ENCODE data around the gene KIAA1328. TPM values are rescaled to one million over a fixed set of nuclear protein-coding genes. Genes with fewer than 3 reads are reported as not detected.

Gene KIAA1328
- total RNA-seq, 1 experiment from 2014 or later: 10.2 TPM

- DNase-seq: no peak
- no peak for TF ChIP-seq CTCF (IDR thresholded peaks at IDR 0.05; ENCODE audit: unreplicated experiment)
- no peaks in the 10 kb centered on the region for H3K36me3 Mint-ChIP-seq (ENCODE audit: insufficient read depth, unreplicated experiment)
- no peak overlapping the region for H3K4me3 Mint-ChIP-seq (ENCODE audit: low read depth, unreplicated experiment)
- peaks cover 2% of the 10 kb centered on the region for H3K9me3 Mint-ChIP-seq (ENCODE audit: low read depth, unreplicated experiment)
- no peaks in the 10 kb centered on the region for H3K27me3 Mint-ChIP-seq (ENCODE audit: unreplicated experiment)
- H3K4me1 Mint-ChIP-seq (ENCODE audit: low read depth, unreplicated experiment): no peaks in the 10 kb centered on the region
- intact Hi-C loops (cut with micrococcal nuclease; ENCODE audit: unreplicated experiment): no loop called here
- no peak overlapping the region for H3K27ac Mint-ChIP-seq (ENCODE audit: unreplicated experiment)
- no TSS peak for BruUV-seq (replicated peaks)
- CTCF ChIA-PET: no interaction called here
Measured at GRCh38 chr18:37231251-37231650, 402.3 kb downstream of the KIAA1328 start.

GRCh38 chr18:37235583-37235982, 406.7 kb downstream of the KIAA1328 start:
- no peaks in the 10 kb centered on the region for H3K27me3 Mint-ChIP-seq (ENCODE audit: unreplicated experiment)
- no TSS peak for BruUV-seq (replicated peaks)
- peaks cover 10% of the 10 kb centered on the region for H3K4me1 Mint-ChIP-seq (ENCODE audit: low read depth, unreplicated experiment)
- no peak overlapping the region for H3K27ac Mint-ChIP-seq (ENCODE audit: unreplicated experiment)
- TF ChIP-seq CTCF (IDR thresholded peaks at IDR 0.05; ENCODE audit: unreplicated experiment): no peak
- no peak for DNase-seq
- no peak overlapping the region for H3K4me3 Mint-ChIP-seq (ENCODE audit: low read depth, unreplicated experiment)
- intact Hi-C loops (cut with micrococcal nuclease; ENCODE audit: unreplicated experiment): no loop called here
- H3K36me3 Mint-ChIP-seq (ENCODE audit: insufficient read depth, unreplicated experiment): no peaks in the 10 kb centered on the region
- H3K9me3 Mint-ChIP-seq (ENCODE audit: low read depth, unreplicated experiment): no peaks in the 10 kb centered on the region
- CTCF ChIA-PET: no interaction called here

GRCh38 chr18:37238282-37239108, 409.6 kb downstream of the KIAA1328 start:
- Mint-ChIP-seq H3K27me3 (ENCODE audit: unreplicated experiment) (no peaks in the 10 kb centered on the region), H3K9me3 (ENCODE audit: low read depth, unreplicated experiment) (no peaks in the 10 kb centered on the region), H3K4me1 (ENCODE audit: low read depth, unreplicated experiment) (peaks cover 10% of the 10 kb centered on the region), H3K27ac (ENCODE audit: unreplicated experiment) (no peak overlapping the region), H3K4me3 (ENCODE audit: low read depth, unreplicated experiment) (no peak overlapping the region), H3K36me3 (ENCODE audit: insufficient read depth, unreplicated experiment) (no peaks in the 10 kb centered on the region)
- BruUV-seq (replicated peaks): no TSS peak
- CTCF ChIA-PET: no interaction called here
- intact Hi-C loops (cut with micrococcal nuclease; ENCODE audit: unreplicated experiment): no loop called here
- DNase-seq: no peak
- TF ChIP-seq CTCF (IDR thresholded peaks at IDR 0.05; ENCODE audit: unreplicated experiment): no peak

- CTCF ChIA-PET: no interaction called here
- BruUV-seq (replicated peaks): no TSS peak
- no peaks in the 10 kb centered on the region for H3K27me3 Mint-ChIP-seq (ENCODE audit: unreplicated experiment)
Measured at GRCh38 chr18:37242091-37242490, 413.2 kb downstream of the KIAA1328 start.

More at GRCh38 chr18:37242091-37242490, 413.2 kb downstream of the KIAA1328 start:
- no peak for DNase-seq
- TF ChIP-seq CTCF (IDR thresholded peaks at IDR 0.05; ENCODE audit: unreplicated experiment): no peak
- Mint-ChIP-seq H3K4me3 (ENCODE audit: low read depth, unreplicated experiment) (no peak overlapping the region), H3K27ac (ENCODE audit: unreplicated experiment) (no peak overlapping the region), H3K4me1 (ENCODE audit: low read depth, unreplicated experiment) (peaks cover 10% of the 10 kb centered on the region), H3K36me3 (ENCODE audit: insufficient read depth, unreplicated experiment) (no peaks in the 10 kb centered on the region), H3K9me3 (ENCODE audit: low read depth, unreplicated experiment) (no peaks in the 10 kb centered on the region)
- intact Hi-C loops (cut with micrococcal nuclease; ENCODE audit: unreplicated experiment): no loop called here

All from Calu3 (cell line).